H1 (cell line): ENCODE data around the gene PFKP. TPM values are rescaled to one million over a fixed set of nuclear protein-coding genes. Genes with fewer than 3 reads are reported as not detected.

ENCODE experiments used
- CTCF ChIA-PET: fragments of 300-600 bp; sonication (Branson Sonifier 250); formaldehyde crosslinking; loops from one replicate; lab custom pipeline; 2021; ENCODE audit not compliant: partially characterized antibody; lab: Charles Lee
- POLR2A ChIA-PET: fragments of 300-600 bp; sonication (Branson Sonifier 250); formaldehyde crosslinking; loops from one replicate; lab custom pipeline; 2021; ENCODE audit warnings: inconsistent platforms; ENCODE audit not compliant: partially characterized antibody; lab: Charles Lee
- DNase-seq, 2 experiments: peaks; one replicate each; pipeline versions ENCODE4 v3.0.0 to v3.0.0-alpha.2; 2010 to 2022; ENCODE audit warnings: low spot score in 2 of 2, low read depth in 1 of 2, mixed read lengths in 1 of 2
- FAIRE-seq: peaks from 2 replicates; lab custom pipeline; 2011; peaks lifted over from hg19 to GRCh38; lab: Jason Lieb, UNC
- H2AFZ ChIP-seq: 2 replicates; pipeline ENCODE4 v1.8.1; 2012; ENCODE audit warnings: low read length, inconsistent platforms
- H2AK5ac ChIP-seq: 2 replicates; pipeline ENCODE4 v1.6.1; 2013; ENCODE audit warnings: low read depth, low read length
- H2BK120ac ChIP-seq: replicated peaks from 2 replicates; pipeline ENCODE3; 2013; ENCODE audit warnings: low read depth, low read length, inconsistent platforms
- H2BK12ac ChIP-seq: 2 replicates; pipeline ENCODE4 v1.6.1; 2013; ENCODE audit warnings: low read depth, low read length
- H2BK15ac ChIP-seq: 2 replicates; pipeline ENCODE4 v1.6.1; 2013; ENCODE audit warnings: low read length
- H2BK20ac ChIP-seq: 2 replicates; pipeline ENCODE4 v1.6.1; 2013; ENCODE audit warnings: low read length
- H2BK5ac ChIP-seq: 2 replicates; pipeline ENCODE4 v1.6.1; 2013; ENCODE audit warnings: low read depth, low read length
- H3K14ac ChIP-seq: 2 replicates; pipeline ENCODE4 v1.6.1; 2013; ENCODE audit warnings: inconsistent platforms; ENCODE audit not compliant: insufficient read length
- H3K18ac ChIP-seq: 2 replicates; pipeline ENCODE4 v1.6.1; 2013; ENCODE audit warnings: low read length; ENCODE audit errors: extremely low read depth
- H3K23ac ChIP-seq: 2 replicates; pipeline ENCODE4 v1.6.1; 2013; ENCODE audit warnings: inconsistent platforms; ENCODE audit not compliant: insufficient read length
- H3K23me2 ChIP-seq: 2 replicates; pipeline ENCODE4 v1.6.1; 2013; ENCODE audit warnings: low read depth, low read length
- H3K27ac ChIP-seq: 2 replicates; pipeline ENCODE4 v1.6.1; 2011; ENCODE audit warnings: low read depth, low read length, inconsistent platforms
- H3K27me3 ChIP-seq, 4 experiments: replicated peaks in 1 of 4; 1 replicate in 1 of 4; 2 replicates in 3 of 4; pipeline versions ENCODE4 v1.6.1 to v1.8.1; 2011 to 2013; ENCODE audit warnings: low read length in 3 of 4, mild to moderate bottlenecking in 3 of 4, inconsistent platforms in 2 of 4, mixed read lengths in 2 of 4, moderate library complexity in 1 of 4; ENCODE audit not compliant: control insufficient read depth in 3 of 4, insufficient read depth in 3 of 4; ENCODE audit errors: extremely low read depth in 1 of 4
- H3K36me3 ChIP-seq, 4 experiments: 2 replicates each; pipeline versions ENCODE4 v1.6.1 to v1.8.1; 2011 to 2013; ENCODE audit warnings: mild to moderate bottlenecking in 4 of 4, low read length in 3 of 4, moderate library complexity in 2 of 4, control low read depth in 1 of 4, inconsistent platforms in 1 of 4; ENCODE audit not compliant: insufficient read depth in 4 of 4, control insufficient read depth in 2 of 4
- H3K4ac ChIP-seq: replicated peaks from 2 replicates; pipeline ENCODE3; 2013; ENCODE audit warnings: low read length, low read depth, mixed read lengths, inconsistent platforms; ENCODE audit not compliant: insufficient read length
- H3K4me1 ChIP-seq, 4 experiments: replicated peaks in 1 of 4; 1 replicate in 1 of 4; 2 replicates in 3 of 4; pipeline versions ENCODE4 v1.6.1 to v1.8.1; 2011 to 2013; ENCODE audit warnings: low read length in 3 of 4, inconsistent platforms in 2 of 4, mixed read lengths in 1 of 4; ENCODE audit not compliant: insufficient read depth in 4 of 4, control insufficient read depth in 3 of 4
- H3K4me2 ChIP-seq, 2 experiments: 2 replicates each; pipeline versions ENCODE4 v1.6.1 to v1.8.1; 2011 to 2013; ENCODE audit warnings: low read depth in 2 of 2, low read length in 2 of 2, control low read depth in 1 of 2, inconsistent platforms in 1 of 2, mild to moderate bottlenecking in 1 of 2; ENCODE audit not compliant: insufficient read depth in 1 of 2
- H3K4me3 ChIP-seq, 4 experiments: fragments of 200-600, 300-600 bp in 1 of 4; sonication (generic), shearing (Covaris generic), sonication (Bioruptor Twin) in 1 of 4; 2 replicates each; pipeline versions ENCODE4 v1.5.1 to v1.8.1; 2011 to 2016; ENCODE audit warnings: low read length in 4 of 4, low read depth in 3 of 4, control low read depth in 2 of 4, inconsistent platforms in 2 of 4, mild to moderate bottlenecking in 2 of 4, mixed read lengths in 1 of 4, moderate library complexity in 1 of 4; ENCODE audit not compliant: insufficient read depth in 2 of 4; ENCODE audit errors: extremely low read depth in 1 of 4
- H3K56ac ChIP-seq: replicated peaks from 2 replicates; pipeline ENCODE3; 2013; ENCODE audit warnings: low read depth, mild to moderate bottlenecking, mixed read lengths, low read length, inconsistent platforms; ENCODE audit not compliant: insufficient read length
- H3K79me1 ChIP-seq: 2 replicates; pipeline ENCODE4 v1.6.1; 2013; ENCODE audit warnings: low read depth, low read length, control low read depth
- H3K79me2 ChIP-seq, 2 experiments: 2 replicates each; pipeline versions ENCODE4 v1.6.1 to v1.8.1; 2012 to 2013; ENCODE audit warnings: low read length in 2 of 2, mild to moderate bottlenecking in 2 of 2, inconsistent platforms in 1 of 2; ENCODE audit not compliant: insufficient read depth in 2 of 2, control insufficient read depth in 1 of 2
- H3K9ac ChIP-seq, 4 experiments: replicated peaks in 1 of 4; 1 replicate in 1 of 4; 2 replicates in 3 of 4; pipeline versions ENCODE4 v1.6.1 to v1.8.1; 2011 to 2013; ENCODE audit warnings: low read depth in 3 of 4, low read length in 3 of 4, control low read depth in 2 of 4, mild to moderate bottlenecking in 2 of 4, moderate library complexity in 2 of 4, inconsistent platforms in 1 of 4; ENCODE audit errors: extremely low read depth in 1 of 4
- H3K9me3 ChIP-seq, 2 experiments: 2 replicates each; pipeline versions ENCODE4 v1.6.1 to v1.8.1; 2012 to 2013; ENCODE audit warnings: mild to moderate bottlenecking in 2 of 2, moderate library complexity in 2 of 2, control low read depth in 1 of 2, inconsistent platforms in 1 of 2, low read depth in 1 of 2, low read length in 1 of 2, mixed read lengths in 1 of 2; ENCODE audit not compliant: insufficient read depth in 2 of 2
- H4K20me1 ChIP-seq, 2 experiments: replicated peaks in 1 of 2; 2 replicates each; pipeline versions ENCODE3 to v1.8.1; 2011 to 2013; ENCODE audit warnings: inconsistent platforms in 2 of 2, low read length in 2 of 2, mild to moderate bottlenecking in 1 of 2; ENCODE audit not compliant: insufficient read depth in 2 of 2, control insufficient read depth in 1 of 2
- H4K5ac ChIP-seq: 2 replicates; pipeline ENCODE4 v1.6.1; 2013; ENCODE audit warnings: low read length, low read depth, mixed read lengths, inconsistent platforms; ENCODE audit not compliant: insufficient read length
- H4K8ac ChIP-seq: 2 replicates; pipeline ENCODE4 v1.8.0; 2013; ENCODE audit warnings: mild to moderate bottlenecking, moderate library complexity, low read length, inconsistent platforms; ENCODE audit not compliant: insufficient read depth; ENCODE audit errors: extremely low read depth
- H4K91ac ChIP-seq: replicated peaks from 2 replicates; pipeline ENCODE3; 2013; ENCODE audit warnings: low read length, mixed read lengths, inconsistent platforms; ENCODE audit not compliant: insufficient read length
- CBX8 ChIP-seq: fragments of 300-800, 300-1000 bp; sonication (generic); IDR thresholded peaks from 2 replicates; pipeline ENCODE4 v1.7.1; 2016; ENCODE audit warnings: low read depth, low read length, borderline replicate concordance
- CREB1 ChIP-seq: IDR thresholded peaks from 2 replicates; pipeline ENCODE4 v1.6.1; 2012; ENCODE audit warnings: inconsistent platforms
- EGR1 ChIP-seq: IDR thresholded peaks from 2 replicates; pipeline ENCODE4 v1.6.1; 2011; ENCODE audit warnings: low read depth, low read length, borderline replicate concordance
- GABPA ChIP-seq: IDR thresholded peaks from 2 replicates; pipeline ENCODE4 v1.6.1; 2011; ENCODE audit warnings: mild to moderate bottlenecking, low read length, moderate library complexity, borderline replicate concordance; ENCODE audit not compliant: insufficient read depth
- MAFK ChIP-seq: IDR thresholded peaks from 2 replicates; pipeline ENCODE4 v1.6.1; 2012; ENCODE audit warnings: low read depth, mild to moderate bottlenecking, improper control_type of control experiment, low read length
- NRF1 ChIP-seq: IDR thresholded peaks from 2 replicates; pipeline ENCODE4 v1.6.1; 2011; ENCODE audit warnings: mild to moderate bottlenecking, low read depth, low read length, improper control_type of control experiment
- PHF8 ChIP-seq: fragments of 200-600 bp; sonication (generic); conservative IDR thresholded peaks from 2 replicates; pipeline ENCODE4 v1.7.1; 2012; ENCODE audit warnings: low read depth, mild to moderate bottlenecking, inconsistent platforms, low read length, moderate library complexity
- RAD21 ChIP-seq, 2 experiments: IDR thresholded peaks in 1 of 2; conservative IDR thresholded peaks in 1 of 2; 2 replicates each; pipeline ENCODE4 v1.6.1; 2011; ENCODE audit warnings: low read depth in 2 of 2, low read length in 2 of 2, improper control_type of control experiment in 1 of 2, inconsistent platforms in 1 of 2, mild to moderate bottlenecking in 1 of 2, moderate library complexity in 1 of 2
- RBBP5 ChIP-seq: IDR thresholded peaks from 2 replicates; pipeline ENCODE4 v1.7.1; 2012; ENCODE audit warnings: low read depth, mild to moderate bottlenecking, inconsistent platforms, low read length, moderate library complexity, borderline replicate concordance
- RNF2 ChIP-seq: fragments of 200-900, 300-1000 bp; sonication (generic); IDR thresholded peaks from 2 replicates; pipeline ENCODE4 v1.7.1; 2016; ENCODE audit warnings: borderline replicate concordance, low read depth, mild to moderate bottlenecking, antibody characterized with exemption, low read length; ENCODE audit not compliant: poor library complexity, severe bottlenecking; ENCODE audit errors: missing control alignments
- SIRT6 ChIP-seq: IDR thresholded peaks from one replicate; pipeline ENCODE4 v1.7.1; 2012; ENCODE audit warnings: low read length, inconsistent platforms
- SP4 ChIP-seq: IDR thresholded peaks from 2 replicates; pipeline ENCODE4 v1.6.1; 2012; ENCODE audit warnings: low read length, inconsistent platforms
- TAF7 ChIP-seq: optimal IDR thresholded peaks from 2 replicates; pipeline ENCODE3; 2011; ENCODE audit warnings: low read depth, mild to moderate bottlenecking, inconsistent platforms, low read length, moderate library complexity, borderline replicate concordance
- WGBS, 2 experiments: shearing (Covaris generic) in 1 of 2; methylation state at CpG; one replicate each; pipeline versions ENCODE4 v1.1.6 to v1.1.7; 2013 to 2015; ENCODE audit warnings: low lambda C conversion rate in 2 of 2, mixed read lengths in 2 of 2, inconsistent platforms in 1 of 2, low coverage in 1 of 2, missing lambda C conversion rate in 1 of 2; ENCODE audit not compliant: insufficient replicate concordance in 2 of 2, insufficient coverage in 1 of 2, insufficient read length in 1 of 2; ENCODE audit errors: extremely low coverage in 1 of 2, missing lambda C conversion rate in 1 of 2; 5-methylcytosine and 5-hydroxymethylcytosine counted together
- polyA plus RNA-seq, 7 experiments: library from polyadenylated mRNA; depleted of rRNA in 3 of 7; stranded (reverse) in 5 of 7; unstranded in 2 of 7; fragments of >200 nt in 5 of 7; fragments of 200-250 nt in 2 of 7; gene quantifications; 1 replicate in 5 of 7; 2 replicates in 1 of 7; 4 replicates in 1 of 7; pipeline versions ENCODE4 v1.2.1 to v1.2.3, GENCODE V29; 2011 to 2013; ENCODE audit warnings: missing spikeins in 2 of 7, mixed read lengths in 2 of 7
- total RNA-seq: library from RNA; stranded (reverse); fragmentation: NEBNext Ultra II Directional; extraction: Animal tissue kit (Norgen Biotek cat#: 25700); gene quantifications from 2 replicates; pipeline ENCODE4 v1.2.1, GENCODE V29; 2021
- TF ChIP-seq, protein P1 (sequence below): IDR thresholded peaks from 2 replicates; pipeline ENCODE4 v1.6.1; 2012; ENCODE audit warnings: inconsistent platforms

The PFKP gene
- total and polyA plus RNA-seq, 2 of the 8 experiments (the other 6 are each of a cell fraction or from before 2014, with no cell fraction given) = 51.2 to 128 TPM

DNA sequence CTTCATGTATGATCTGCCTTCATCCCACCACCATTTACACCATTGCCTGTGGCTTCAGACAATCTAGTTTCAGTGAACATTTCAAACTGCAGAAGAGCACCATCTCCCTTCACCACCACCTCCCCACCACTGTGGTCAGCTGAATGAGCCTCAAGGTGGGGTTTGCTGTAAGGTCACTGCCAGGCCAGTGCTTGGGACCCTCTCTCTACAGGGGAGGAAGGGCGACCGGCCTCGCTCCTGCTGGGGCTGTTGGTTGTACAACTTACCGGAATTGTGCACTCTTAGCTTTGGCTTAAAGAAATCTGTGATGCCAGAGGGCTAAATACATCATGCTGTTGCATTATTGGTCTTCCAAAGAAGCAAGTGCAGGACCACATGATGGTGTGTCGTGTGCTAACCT, 26.6 kb downstream of the PFKP start:
- H2BK12ac ChIP-seq = no peak overlapping the region
- CTCF ChIA-PET = interaction anchor here (1.7 kb wide), 1 partner anchor 64 kb away, joined by 3 read pairs; no protein-coding TSS in a partner anchor
- H3K4me2 ChIP-seq = no peak overlapping the region
- no peak for FAIRE-seq
- H3K23ac ChIP-seq = no peak overlapping the region
- POLR2A ChIA-PET = interaction anchor here (0.5 kb wide), 1 partner anchor 8 kb away, joined by 3 read pairs; no protein-coding TSS in a partner anchor
- DNase-seq = no peak
- peaks cover 3 to 8% (median 6%) of the 10 kb centered on the region in 4 experiments for H3K4me1 ChIP-seq
- peaks cover 11 to 13% of the 10 kb centered on the region in 2 experiments for H4K20me1 ChIP-seq
- H2BK20ac ChIP-seq = no peak overlapping the region
- no peak overlapping the region for H4K5ac ChIP-seq
- no peak overlapping the region for H3K4ac ChIP-seq
- H4K91ac ChIP-seq = no peak overlapping the region
- H3K27me3 ChIP-seq = no peaks in the 10 kb centered on the region
- H2BK120ac ChIP-seq = no peak overlapping the region
- H3K56ac ChIP-seq = no peak overlapping the region
- peaks cover 0 to 12% (median under 1%) of the 10 kb centered on the region in 4 experiments; a peak in 2 of 8 replicates for H3K36me3 ChIP-seq
- H3K79me1 ChIP-seq = peaks cover 15% of the 10 kb centered on the region
- H3K14ac ChIP-seq = no peak overlapping the region
- no peaks in the 10 kb centered on the region for H3K9me3 ChIP-seq
- H3K4me3 ChIP-seq = no peak overlapping the region
- 96% methylated on average over 5 of the region's 5 CpGs; no CpG with 5 or more reads in 1 of the 2 experiments for WGBS, 2 experiments
- H3K27ac ChIP-seq = no peak overlapping the region
- H3K9ac ChIP-seq = no peak overlapping the region
- H2AK5ac ChIP-seq = no peak overlapping the region
- H4K8ac ChIP-seq = no peak overlapping the region
- H3K79me2 ChIP-seq = peaks cover 3 to 86% of the 10 kb centered on the region in 2 experiments; a peak in 3 of 4 replicates
- no peaks in the 10 kb centered on the region for H3K23me2 ChIP-seq
- H2AFZ ChIP-seq = no peak overlapping the region
- no peak overlapping the region for H2BK15ac ChIP-seq
- H2BK5ac ChIP-seq = no peak overlapping the region
- H3K18ac ChIP-seq = no peak overlapping the region
- no peak for TF ChIP-seq RAD21 (IDR thresholded peaks at IDR 0.05 in 1 of 2, conservative IDR thresholded peaks at IDR 0.05 in 1 of 2; ENCODE audit: low read depth in 2 of 2, low read length in 2 of 2)
- TF ChIP-seq PHF8 = no peak
- TF ChIP-seq, protein P1, sequence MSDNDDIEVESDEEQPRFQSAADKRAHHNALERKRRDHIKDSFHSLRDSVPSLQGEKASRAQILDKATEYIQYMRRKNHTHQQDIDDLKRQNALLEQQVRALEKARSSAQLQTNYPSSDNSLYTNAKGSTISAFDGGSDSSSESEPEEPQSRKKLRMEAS = no peak
- TF ChIP-seq EGR1 = no peak
- no peak for TF ChIP-seq CBX8
- TF ChIP-seq SP4 = no peak
- no peak for TF ChIP-seq RBBP5
- no peak for TF ChIP-seq SIRT6
- TF ChIP-seq RNF2 = no peak
- no peak for TF ChIP-seq CREB1
- TF ChIP-seq NRF1 = no peak
- TF ChIP-seq MAFK = no peak
- no peak for TF ChIP-seq TAF7
- TF ChIP-seq GABPA = no peak
